IPS DF 4.7 (cell line): ENCODE results near the gene MEGF6.

ENCODE experiments used
- DNase-seq: peaks from one replicate; pipeline ENCODE4 v3.0.0-alpha.2; 2013; ENCODE audit warnings: low spot score; ENCODE audit errors: extremely low read depth

The MEGF6 gene

DNA sequence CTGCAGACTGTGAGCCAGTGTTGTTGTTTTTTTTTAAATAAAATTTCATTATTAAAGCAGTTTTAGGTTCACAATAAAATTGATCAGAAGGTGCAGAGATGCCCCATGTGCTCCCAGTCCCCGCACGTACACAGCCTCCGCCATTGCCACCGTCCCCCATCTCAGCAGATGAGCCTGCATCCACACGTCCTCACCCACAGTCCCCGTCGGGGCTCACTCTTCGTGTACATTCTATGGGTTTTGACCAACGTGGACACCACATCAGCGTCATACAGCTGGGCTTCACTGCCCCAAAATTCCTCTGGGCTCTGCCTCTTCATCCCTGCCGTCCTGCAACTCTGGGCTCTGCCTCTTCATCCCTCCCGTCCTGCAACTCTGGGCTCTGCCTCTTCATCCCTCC, 168.4 kb downstream of the MEGF6 start:
- no peak for DNase-seq

DNA sequence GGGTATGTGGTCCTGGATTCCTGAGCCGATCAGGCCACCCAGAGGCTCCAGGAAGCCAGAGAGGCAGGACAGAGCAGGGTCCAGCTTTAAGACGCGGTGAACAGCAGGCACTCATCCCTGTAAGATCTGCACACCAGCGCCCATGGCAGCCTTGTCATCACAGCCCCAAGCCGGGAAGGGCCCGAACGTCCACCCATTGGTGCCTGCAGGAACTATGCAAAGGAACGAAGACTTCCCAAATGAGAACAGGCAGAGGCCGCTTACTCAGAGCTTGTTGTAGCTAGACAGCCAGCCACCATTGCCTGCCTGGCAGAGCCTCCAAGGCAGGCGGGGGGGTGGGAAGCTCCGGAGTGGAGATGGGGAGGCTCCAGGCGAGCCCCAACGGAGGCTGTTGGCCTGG, 169.0 kb downstream of the MEGF6 start:
- no peak for DNase-seq

DNA sequence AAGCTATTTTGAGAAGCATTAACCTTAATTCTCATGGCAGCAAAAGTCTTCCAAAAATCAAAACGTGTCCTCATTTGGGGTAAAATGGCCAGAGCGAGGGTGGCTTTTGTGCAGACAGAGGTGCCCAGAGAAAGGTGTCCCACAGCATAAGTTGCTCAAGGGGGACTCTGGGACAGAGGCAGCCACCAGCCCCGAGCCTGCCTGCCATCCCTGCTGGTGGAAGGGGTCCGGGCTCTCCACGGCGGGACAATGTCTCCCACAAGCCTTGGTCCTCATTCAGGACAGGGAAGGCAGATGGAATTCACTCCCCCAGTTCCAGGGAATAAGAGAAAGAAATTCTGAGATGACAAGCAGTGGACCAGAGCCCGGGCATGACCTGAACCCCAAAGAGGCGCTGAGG, 169.4 kb downstream of the MEGF6 start:
- no peak for DNase-seq

DNA sequence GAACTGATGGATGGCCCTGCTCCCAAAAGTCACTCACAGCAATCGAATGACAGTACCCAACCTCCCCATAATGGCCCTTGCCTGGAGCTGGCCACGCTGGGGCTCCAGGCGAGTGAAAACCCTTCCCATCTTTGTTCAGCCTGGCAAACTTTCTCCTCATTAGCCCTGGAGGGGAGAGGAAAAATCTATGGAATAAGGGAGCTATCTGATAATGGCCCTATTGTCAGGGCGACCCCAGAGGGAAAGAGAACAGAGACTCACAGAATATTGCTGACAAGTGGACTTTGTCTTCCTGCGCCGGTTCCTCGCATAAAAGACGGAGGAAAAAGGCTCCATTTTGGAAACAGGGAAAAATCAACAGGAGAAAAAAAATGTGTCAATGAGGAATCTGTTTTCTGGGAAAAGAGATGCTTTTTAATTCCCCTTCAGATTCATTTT, 169.9 kb downstream of the MEGF6 start:
- DNase-seq = no peak

DNA sequence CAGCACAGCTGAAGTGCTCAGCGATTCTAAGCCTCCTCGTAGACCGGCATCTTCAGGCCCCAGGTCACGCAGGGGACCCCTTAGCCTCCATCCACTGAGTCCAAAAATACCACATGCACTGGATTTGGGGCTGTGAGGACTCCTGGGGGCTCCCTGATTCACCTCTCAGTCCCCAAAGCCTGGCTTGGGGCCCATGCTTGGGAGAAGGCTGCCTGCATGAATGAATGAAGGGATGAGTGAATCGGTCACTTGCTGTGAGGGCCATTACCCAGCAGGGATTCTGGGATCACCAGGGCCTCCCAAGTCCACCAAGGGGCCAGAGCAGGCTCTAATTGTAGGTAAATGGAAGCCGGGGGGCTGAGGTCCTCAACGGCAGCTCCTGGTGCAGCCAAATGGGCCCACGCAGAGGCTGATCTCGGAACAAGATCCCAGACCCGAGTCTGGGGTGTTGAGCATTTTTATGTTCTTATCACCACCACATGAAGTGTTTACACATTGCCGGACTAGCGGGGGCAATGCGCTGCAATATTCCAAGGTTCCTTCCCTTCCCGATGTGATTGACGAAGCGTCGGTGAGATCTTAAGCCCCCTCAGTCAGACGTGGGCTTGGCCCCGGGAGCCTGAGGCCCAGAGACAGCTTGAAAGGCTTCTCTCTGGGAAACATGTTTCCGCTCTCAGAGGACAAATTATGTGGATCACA, 170.4 kb downstream of the MEGF6 start:
- DNase-seq = no peak

DNA sequence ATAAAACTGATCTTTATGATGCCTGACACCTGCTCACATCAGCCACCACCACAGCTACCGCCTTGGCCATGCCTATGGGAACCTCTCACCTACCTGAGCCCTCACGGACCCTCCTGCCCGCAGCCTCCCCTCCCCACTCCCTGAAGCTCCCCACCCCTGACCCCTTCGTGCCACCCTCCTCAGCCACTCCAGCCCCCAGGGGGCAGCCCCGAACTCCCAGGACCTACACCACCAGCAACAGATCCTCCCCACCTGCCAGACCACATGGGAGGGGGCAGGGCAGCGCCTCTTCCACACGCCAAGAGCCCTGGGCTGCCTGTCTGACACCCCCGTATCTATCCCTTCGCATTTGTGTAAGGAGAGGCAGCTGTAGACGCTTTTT, 171.0 kb downstream of the MEGF6 start:
- DNase-seq = no peak
